Measurements from ENCODE around the gene TENM4.

GRCh38 chr11:79488286-79488685 lies 47.5 kb upstream of the TENM4 start:
- TF ChIP-seq CTBP1 (IDR thresholded peaks at IDR 0.05; ENCODE audit: borderline replicate concordance) (no peak), SP1 (IDR thresholded peaks at IDR 0.05) (no peak), FOXA1 (IDR thresholded peaks at IDR 0.05) (no peak), FOXM1 (IDR thresholded peaks at IDR 0.05; ENCODE audit: borderline replicate concordance) (no peak), HDGF (IDR thresholded peaks at IDR 0.05; ENCODE audit: borderline replicate concordance) (no peak), ARNT (IDR thresholded peaks at IDR 0.05) (no peak), PKNOX1 (IDR thresholded peaks at IDR 0.05) (no peak), TARDBP (IDR thresholded peaks at IDR 0.05) (no peak), SUZ12 (IDR thresholded peaks at IDR 0.05) (no peak), FOXK2 (IDR thresholded peaks at IDR 0.05) (no peak), BHLHE40 (IDR thresholded peaks at IDR 0.05; ENCODE audit: borderline replicate concordance) (no peak), LEF1 (IDR thresholded peaks at IDR 0.05; ENCODE audit: borderline replicate concordance) (no peak), ELF4 (IDR thresholded peaks at IDR 0.05) (no peak)

Data from HEK293T (cell line).